ENCODE data around the gene TBC1D7.

Gene TBC1D7

DNA sequence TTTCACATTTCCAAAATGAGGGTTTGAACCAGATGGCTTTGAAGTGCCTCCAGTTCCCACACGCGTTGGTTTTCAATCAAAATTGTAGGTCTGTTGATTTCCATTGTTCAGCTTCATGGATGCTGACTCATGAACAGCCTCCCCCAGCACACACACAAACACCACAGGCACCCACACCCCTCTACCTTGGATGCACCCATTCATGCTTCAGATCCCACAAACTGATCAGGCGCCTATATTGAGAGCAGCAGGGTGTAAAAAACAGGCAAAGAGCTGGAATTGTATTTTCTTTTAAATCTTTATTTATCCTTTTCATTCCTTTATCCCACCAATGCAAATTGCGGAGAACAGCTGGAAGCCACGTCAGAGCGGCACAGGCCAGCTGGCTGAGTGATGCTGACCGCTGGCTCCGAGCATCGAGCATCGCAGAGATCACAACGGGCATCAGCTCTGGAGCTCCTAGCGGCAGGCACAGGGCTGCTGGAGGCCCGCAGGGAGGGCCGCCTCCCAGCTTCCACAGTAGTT is 29.3 kb upstream of the TBC1D7 start:
- H3K4me3 ChIP-seq (ENCODE audit: low read depth, low read length): no peak overlapping the region

DNA sequence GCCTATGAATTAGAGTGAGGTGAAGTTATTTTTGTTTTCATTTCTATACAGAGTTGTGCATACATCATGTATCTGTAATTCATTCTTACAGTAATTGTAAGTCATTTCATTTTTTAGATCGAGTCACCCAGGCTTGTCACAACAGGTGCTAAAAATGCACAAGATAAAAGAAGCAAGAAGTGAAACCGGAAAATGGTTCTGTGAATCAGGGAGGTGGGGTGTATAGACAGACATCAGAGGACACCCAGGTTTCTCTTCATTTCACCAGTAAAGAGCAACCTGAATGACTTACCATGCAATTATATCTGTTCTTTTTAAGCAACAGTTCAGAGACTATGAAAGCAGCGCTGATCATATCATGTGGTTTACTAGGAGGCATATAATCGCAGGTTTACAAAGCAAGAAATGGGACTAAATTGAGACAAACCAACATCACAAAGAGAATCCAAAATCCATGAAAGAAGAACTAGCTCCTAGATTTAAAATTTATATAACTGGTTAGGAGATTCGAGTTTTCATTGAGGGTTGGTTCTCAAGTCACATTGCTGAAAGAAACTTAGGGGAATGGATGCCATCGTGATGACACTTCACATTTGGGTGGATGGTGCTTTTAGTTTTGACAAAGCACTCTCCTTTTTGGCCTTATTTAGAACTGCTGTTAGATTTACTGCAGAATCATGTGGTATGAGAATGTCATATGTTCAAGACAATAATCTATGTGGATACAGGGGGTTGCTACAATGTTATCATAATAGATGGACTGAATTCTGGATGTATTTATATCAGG is 27.9 kb upstream of the TBC1D7 start:
- H3K4me3 ChIP-seq (ENCODE audit: low read depth, low read length): no peak overlapping the region

DNA sequence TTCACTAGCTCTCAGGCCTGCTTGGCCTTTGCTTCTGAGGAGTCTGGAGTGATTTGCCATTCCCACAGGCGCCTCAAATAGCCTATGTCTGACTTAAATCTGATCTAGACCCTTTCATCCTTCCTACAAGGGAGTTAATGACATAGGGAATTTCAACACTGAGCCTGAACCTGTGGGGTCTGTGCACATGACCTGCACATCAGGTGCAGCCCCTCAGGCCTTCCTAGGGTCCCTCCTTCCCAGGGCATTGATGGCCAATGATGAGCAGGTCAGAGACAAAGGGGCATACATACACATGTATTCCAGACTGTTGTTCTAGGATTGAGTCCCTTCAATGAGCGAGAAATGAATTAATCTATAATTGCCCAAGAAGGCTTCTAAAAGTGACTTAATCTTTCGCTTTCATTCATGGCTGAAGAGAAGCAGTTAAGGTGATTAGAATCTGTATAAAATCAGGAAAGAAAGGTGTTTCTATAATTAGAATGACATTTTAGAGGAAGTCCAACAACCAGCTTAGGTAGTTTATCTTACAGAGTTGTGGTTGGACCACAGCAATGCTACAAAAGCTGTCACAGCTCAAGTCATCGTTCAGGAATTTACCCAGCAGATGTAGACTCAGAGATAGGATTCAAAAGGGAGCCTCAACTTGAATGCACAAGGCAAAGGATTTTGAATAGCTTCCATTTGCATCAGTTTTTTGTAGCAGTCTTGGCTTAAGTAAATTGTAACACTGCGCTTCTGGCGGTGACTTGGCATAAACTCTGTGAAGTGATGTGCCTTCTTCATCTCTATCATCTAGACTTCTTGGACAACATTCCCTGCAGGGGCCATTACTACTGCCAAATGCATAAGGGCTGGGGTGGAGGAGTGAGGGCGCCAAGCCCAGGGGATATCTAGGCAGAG is 27.0 kb upstream of the TBC1D7 start:
- no peak overlapping the region for H3K4me3 ChIP-seq (ENCODE audit: low read depth, low read length)

- no peak overlapping the region for H3K4me3 ChIP-seq (ENCODE audit: low read depth, low read length)
Observed at GRCh38 chr6:13354331-13355042, 26.1 kb upstream of the TBC1D7 start.

DNA sequence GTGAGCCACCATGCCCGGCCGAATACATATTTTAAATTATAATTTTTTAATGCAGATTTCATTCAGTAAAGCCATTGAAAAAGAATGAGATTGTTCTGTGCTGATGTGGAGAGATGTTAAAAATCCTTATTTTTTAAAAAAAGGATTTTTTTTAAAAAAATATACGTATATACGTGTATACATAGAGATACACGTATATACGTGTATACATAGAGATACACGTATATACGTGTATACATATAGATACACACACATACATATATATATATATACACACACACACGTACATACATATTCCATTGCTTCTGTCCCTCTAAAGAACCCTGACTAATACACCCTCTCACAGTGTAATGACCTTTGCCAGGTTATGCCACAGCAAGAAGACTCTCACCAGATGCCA is 23.8 kb upstream of the TBC1D7 start:
- no peak overlapping the region for H3K4me3 ChIP-seq (ENCODE audit: low read depth, low read length)

GRCh38 chr6:13351271-13351670 is 22.9 kb upstream of the TBC1D7 start:
- H3K4me3 ChIP-seq (ENCODE audit: low read depth, low read length): no peak overlapping the region

DNA sequence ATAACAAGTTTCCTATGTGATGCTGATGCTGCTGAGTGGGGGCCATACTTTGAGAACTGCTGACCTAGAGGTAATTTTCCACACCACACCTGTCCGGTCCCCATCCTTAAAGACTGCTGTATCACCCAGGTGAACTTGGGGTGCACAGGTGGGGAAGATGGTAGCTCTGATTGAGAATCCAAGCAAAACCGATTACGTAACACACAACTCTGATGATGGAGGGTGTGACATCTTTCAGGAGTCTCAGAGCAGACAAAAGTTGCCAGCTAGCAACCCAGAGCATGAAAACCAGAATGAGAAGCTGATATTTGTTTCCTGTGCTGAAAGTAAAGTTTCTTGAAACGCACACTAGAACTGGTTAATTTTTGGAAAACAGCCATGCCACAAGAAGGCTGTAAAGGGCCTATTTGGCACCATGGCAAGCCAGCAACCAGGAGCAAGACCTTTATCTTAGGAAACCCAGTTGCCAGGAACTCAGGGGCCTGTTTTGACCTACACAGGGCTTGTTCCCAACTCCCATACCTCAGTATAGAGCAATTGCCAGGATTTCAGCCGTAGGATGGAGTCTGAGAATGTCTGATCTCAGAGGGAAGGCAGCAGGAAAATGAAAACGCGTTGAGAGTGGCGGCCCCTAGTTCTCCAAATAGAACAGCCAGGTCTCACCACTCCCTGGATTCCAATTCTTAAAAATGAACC is 21.6 kb upstream of the TBC1D7 start:
- H3K4me3 ChIP-seq (ENCODE audit: low read depth, low read length): no peak overlapping the region

DNA sequence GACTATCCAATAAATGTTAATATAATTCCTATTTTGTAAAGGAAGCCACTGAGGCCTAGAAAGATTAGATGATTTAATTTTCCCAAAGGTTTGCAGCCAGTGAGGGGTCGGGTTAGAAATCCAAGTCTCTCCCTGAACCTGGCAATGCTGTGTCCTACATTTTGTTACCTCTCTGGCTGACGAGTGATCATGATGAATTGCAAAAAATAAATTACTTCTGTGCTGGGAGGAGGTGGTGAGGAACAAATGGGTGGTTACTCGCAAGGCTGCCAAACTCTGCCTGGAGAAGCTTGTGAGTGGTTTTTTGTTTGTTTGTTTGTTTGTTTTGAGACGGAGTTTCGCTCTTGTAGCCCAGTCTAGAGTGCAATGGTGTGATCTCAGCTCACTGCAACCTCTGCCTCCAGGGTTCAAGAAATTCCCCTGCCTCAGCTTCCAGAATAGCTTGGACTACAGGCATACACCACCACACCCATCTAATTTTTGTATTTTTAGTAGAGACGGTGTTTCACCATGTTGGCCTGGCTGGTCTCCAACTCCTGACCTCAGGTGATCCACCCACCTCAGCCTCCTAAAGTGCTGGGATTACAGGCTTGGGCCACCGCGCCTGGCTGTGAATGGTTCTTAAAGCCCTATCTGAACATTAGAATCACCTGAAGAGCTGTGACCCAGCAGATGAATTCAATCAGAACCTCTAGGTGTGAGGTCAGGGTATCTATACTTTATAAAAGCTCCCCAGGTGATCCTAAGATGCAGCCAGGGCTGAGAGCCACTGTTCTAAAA is 20.2 kb upstream of the TBC1D7 start:
- no peak overlapping the region for H3K4me3 ChIP-seq (ENCODE audit: low read depth, low read length)

DNA sequence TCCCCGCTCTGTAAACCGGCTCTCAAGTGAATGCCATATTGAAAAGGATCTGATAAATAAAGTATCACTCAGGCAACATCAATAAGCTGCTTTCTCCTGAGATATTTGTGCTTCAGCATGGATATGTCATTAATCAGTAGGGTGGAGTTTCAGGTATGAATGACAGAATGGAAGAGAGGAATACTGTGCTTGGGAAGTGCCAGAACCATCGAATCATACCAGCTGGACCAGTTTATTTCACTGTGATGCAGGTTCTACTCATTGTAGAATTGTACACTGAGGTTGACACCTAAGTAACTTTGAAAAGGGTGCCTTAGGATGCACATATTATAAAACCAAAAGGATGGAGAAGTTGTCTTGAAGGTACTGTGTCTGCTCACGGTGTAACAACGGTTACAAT is 17.9 kb upstream of the TBC1D7 start:
- H3K4me3 ChIP-seq (ENCODE audit: low read depth, low read length): no peak overlapping the region

DNA sequence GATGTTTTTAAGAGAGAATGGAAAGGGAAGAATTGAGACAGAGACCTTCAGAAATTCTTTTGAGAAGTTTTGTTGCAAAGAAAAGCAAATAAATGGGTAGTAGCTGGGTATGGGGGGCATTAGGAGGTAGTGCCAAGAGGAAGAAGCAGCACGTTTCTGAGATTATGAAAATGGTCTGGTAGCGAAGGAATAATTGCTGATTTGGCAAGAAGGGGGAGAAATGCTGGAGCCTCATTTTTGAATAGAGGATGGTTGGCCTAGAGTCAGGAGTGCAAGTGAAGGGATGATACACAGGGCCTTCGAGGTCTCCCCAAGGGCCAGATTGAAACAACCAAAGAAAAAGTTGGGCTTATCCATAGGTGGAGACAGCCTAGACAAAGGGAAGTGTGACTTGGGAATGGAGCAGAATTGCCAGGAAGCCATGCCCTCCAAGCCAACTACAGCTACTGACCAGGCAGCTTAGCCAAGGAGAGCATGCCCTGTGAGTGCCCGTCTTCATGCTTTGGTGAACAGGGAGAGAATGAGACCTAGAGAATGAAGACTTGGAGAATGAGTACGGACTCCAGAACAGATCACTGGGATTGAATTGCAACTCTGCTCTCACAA is 14.2 kb upstream of the TBC1D7 start:
- H3K4me3 ChIP-seq (ENCODE audit: low read depth, low read length): no peak overlapping the region

DNA sequence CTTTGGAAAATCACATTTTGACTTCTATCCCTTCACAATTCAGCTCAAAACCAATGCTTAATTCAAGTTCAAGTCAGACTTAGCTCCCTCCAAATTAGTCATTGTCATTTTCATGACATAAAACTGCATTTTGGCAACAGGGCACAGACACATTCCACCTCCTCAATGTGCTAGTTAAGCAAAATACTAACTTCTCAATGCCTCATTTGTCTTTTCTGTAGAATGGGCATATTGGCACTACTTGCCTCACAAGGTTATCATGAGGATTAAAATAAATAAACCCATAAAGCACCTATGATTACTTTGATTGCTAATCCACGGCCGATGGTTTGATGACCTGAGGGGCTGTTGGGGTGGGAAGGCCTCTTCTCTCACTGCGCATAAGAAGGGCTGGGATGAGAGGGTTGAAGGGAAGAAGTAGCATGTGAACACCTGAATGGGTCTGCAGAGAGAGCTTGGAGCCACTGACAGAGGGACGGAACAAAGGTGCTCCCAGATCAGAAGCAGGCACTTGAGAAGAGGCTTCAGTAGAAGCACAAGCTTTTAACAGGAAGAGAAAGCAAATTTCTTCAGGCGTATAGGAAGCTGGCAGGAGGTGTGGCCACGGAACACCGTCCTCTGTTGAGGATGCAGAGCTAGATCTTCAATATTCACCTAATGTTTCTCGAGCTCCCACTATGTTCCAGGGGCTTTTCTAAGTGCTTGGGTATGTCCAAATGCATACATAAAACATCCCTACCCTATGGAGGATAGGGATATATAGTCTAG is 11.7 kb upstream of the TBC1D7 start:
- no peak overlapping the region for H3K4me3 ChIP-seq (ENCODE audit: low read depth, low read length)

DNA sequence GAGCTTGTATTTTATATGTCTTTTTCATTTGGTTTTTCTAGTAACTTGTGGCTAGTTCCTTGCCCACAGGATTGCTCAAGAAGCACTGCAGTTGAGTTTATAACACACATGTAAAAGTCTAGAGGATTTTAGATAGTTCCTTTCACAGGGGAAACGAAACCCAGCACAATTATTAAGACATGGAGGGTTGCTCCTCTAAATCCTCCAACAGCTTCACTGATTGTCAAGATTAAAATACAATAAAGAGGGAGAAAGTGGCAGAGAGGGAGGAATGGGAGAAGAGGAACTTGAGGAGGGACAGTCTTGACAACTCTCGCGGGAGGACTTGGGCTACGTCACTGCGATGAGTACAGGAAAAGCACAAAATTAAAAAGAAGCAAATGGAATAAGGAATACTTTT is 9.7 kb upstream of the TBC1D7 start:
- H3K4me3 ChIP-seq (ENCODE audit: low read depth, low read length): no peak overlapping the region

DNA sequence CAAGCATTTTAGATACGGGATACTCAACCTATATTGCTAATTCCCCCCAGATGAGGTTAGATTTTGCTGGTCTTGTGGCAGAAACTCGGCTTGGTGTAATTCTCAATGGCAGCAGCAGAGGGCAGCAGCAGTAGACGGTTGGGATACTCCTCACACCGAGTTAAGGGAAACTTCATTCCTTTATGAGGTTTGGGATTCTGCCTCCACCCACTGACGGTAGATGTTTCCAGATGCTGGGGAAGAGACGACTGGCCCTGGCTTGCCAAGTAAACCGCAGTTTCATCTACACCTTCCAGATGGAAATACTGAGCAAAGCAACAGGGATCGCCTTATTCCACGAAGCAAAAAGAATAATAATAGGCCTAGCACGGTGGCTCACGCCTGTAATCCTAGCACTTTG is 8.2 kb upstream of the TBC1D7 start:
- no peak overlapping the region for H3K4me3 ChIP-seq (ENCODE audit: low read depth, low read length)

- H3K4me3 ChIP-seq (ENCODE audit: low read depth, low read length): no peak overlapping the region
Observed at GRCh38 chr6:13334953-13335352, 6.6 kb upstream of the TBC1D7 start.

GRCh38 chr6:13332349-13332706 is 4.0 kb upstream of the TBC1D7 start:
- no peak overlapping the region for H3K4me3 ChIP-seq (ENCODE audit: low read depth, low read length)

DNA sequence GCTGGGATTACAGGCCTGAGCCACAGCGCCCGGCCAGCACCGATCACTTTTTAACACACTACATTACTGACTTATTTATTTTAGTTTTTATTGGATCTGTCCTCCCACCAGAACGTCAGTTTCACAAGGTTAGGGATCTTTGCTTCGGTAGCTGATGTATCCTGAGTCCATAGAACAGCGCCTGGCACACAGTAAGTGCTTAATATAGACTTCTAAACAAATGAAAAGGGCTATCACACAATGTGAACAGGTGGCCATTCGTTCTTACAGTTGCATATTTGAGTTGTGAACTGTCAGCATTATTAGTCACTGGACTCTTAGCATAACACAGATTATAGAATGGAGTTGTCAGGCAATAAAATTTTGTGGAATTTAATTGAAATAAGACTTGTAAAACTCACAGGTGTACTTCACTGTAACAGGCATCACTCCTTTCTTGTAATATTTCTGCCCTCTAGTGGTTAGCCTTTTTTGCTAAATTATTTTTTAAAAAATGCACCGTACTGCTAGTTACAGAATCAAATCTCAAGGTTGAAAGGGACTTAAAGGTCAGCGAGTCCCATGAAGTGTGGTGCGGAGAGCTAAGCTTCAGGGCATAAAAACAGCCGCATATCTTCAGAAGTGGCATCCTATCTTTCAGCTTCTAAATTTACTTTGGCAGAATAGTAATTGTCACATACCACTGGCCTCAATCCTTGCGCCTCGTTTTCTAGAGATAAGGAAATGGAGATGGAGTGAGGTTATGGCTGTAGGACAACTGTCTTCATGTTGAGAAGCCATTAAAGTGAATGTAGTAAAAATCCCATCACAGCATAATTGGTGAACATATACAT is 3.4 kb upstream of the TBC1D7 start:
- H3K4me3 ChIP-seq (ENCODE audit: low read depth, low read length): no peak overlapping the region

- H3K4me3 ChIP-seq (ENCODE audit: low read depth, low read length): peak overlapping the region; percentile 88
Observed at GRCh38 chr6:13328875-13329183, 492 bp upstream of the TBC1D7 start.

- H3K4me3 ChIP-seq (ENCODE audit: low read depth, low read length): peak overlapping the region; percentile 88
Observed at GRCh38 chr6:13327691-13328075, 654 bp downstream of the TBC1D7 start.

Measured in iPS-11a (cell line).